Measurements from ENCODE around the gene GSAP.
"Not testable (repeated sequence)": the region's sequence is repeated elsewhere in the genome, so short reads cannot be mapped to it uniquely, and the experiment has no call there.

Gene GSAP

DNA sequence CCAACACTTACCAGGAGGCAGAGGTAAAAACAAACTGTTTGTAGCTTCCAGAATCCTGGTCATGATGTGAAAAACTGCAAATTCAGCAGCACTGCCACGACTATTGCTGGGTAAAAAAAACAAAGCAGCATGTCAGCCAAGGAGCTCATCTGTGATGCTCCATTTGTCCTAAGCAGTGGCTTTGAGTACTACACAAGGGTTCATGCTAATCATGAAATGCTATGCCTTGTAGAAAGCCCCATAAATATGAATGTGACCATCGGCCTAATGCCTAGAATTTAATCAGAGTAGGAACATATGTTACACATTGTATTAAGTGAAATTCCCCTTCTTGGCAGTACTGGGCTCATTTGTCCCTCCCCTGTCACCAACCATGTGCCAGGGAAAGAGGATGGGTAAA, 95.4 kb downstream of the GSAP start:
- no peak for DNase-seq

DNA sequence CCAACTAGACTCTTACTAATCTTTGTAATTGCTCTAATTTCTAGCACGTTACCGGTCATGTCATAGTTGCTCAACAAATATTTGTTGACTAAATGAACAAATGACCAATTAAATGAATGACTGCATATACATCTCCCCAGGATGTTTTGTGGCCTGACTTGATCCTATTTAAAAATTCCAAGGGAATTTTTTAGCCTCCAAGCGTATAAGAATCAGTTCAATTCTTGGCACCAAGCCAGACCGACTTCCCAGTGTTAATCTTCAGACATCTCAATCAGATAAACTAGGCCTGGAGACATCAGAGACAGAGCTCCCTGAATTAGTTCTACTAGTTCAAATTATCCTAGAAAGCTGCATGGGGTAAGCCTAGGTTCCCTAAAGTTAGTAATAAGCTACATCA, 96.0 kb downstream of the GSAP start:
- DNase-seq, result no peak

DNA sequence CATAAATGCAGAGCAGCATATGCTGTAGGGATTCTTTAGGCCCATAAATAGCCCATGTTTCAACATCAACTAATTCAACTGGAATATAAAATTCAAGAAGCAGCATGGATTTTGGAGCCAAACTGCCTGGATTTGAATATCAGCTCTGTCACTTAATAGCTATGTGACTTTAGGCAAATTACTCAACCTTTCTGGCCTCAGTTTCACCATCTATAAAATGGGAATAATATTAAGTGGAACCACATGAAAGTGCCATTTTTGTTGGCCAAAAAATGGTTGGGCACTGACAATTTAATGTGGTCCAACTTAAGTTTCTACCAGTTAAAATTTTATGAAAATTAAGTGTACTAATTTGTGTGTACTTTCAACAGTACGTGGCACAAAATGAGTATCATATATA, 98.1 kb downstream of the GSAP start:
- DNase-seq, result no peak

GRCh38 chr7:77316219-77316978, 99.8 kb downstream of the GSAP start:
- DNase-seq, result no peak

- DNase-seq, result no peak
Measured at GRCh38 chr7:77315182-77315591, 101.0 kb downstream of the GSAP start.

GRCh38 chr7:77313876-77314480, 102.2 kb downstream of the GSAP start:
- no peak for DNase-seq

DNA sequence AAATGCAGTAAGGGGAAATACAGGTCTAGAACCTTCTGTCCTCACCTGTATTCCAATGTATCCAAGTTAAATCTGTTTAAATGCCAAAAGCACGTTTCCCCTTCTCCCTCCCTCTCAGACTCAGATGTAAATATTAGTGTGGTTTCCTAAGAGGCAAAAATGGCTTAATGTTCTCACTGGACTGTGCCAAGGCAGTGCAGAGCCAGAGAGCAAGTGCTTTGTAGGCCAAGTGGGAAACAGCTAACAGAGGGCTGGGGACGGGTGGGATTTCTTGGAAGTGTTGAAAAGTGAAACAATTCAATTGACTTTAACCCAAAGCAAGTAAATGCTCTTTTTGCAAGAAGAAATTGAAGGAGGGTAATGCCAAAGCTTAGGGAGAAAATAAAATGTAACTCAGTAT, 103.1 kb downstream of the GSAP start:
- no peak for DNase-seq

DNA sequence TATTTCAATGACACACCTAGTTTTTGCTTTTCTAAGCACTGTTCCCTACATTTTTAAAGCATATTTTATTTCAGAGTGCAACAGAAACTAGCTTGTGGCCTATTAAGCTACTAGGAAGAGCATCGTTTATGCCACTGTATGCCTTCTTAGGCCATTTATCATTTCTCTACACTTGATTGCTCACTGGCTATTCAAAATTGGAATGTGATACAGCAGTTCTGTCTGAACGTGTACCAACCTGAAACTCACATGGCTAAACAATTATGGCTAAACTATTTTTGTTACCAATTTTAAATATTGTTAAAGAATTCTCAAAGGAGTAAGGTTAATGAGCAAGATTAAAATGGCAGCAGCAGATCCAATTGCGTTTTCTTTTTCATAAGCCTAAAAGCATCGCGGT, 105.2 kb downstream of the GSAP start:
- no peak for DNase-seq

DNA sequence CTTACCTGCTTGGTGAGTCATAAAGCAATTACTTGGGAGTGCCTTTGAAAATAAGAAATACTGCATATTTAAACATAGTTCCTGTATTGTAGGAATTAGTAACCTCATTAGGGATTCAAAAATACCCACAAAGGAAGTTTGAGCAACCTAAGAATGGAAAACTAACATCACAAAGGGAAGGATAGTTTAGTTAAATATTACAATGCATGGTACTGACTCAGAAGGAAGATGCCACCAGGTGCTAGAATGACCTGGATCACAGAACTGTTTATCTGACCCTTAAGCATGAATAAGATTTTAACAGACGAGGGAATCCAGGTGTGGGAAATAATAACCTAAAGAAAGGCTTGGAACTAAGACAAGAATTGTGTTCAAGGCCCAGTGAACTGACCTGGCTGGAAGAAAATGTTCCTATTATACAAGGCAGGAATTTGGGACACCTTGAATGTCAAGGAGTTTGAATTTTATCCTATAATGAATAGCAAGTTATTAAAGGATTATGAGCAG, 106.4 kb downstream of the GSAP start:
- DNase-seq, result no peak

DNA sequence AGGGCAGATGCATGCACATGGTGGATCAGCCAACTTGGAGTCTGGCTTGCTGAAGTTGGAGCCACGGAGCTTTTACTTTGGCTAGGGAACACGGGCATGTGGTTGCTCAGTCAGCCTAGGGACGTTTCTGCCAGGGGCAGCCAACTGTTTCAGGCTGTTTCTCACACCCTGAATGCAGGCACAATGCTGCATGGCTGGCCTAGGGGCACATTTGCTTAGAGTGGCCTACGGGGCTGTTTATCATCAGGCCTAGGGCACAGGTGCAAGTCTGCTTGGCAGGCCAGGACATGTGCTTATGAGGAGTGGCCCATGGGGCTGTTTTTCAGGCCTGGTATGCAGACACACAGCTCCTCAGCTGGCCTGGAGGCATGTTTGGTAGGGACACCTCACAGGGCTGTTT, 107.4 kb downstream of the GSAP start:
- no peak for DNase-seq

DNA sequence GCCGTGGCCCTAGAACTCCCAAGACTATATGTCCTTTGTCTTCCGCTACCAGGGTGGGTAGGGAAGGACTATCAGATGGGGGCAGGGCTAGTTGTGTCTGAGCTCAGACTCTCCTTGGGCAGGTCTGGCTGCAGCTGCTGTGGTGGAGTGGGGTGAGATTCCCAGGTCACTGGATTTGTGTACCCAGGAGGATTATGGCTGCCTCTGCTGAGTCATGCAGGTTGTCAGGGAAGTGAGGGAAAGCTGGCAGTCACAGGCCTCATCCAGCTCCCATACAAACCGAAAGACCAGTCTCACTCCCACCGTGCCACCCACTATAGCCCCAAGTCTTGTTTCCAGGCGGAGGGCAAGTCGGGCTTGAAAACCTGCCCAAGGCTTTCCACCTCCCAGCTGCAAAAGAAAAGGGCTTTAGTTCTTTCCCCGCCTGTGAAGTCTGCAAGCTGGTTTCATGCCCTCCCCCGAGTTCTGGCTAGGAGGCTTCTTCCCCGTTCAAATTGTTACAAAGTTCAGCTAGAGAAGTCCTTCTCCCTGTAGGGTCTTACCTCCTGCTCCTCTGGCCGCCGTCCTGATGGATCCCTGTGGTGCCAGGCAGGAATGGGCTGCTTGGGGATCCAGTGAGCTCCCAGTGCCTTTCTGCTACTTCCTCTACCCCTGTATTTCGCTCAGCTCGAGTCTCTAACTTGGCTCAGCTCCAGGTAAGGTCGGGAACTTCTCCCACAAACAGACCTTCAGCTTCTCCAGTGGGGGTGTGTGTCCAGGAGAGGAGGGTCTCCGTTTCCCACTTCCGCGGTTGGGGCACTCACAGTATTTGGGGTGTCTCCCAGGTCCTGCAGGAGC, 109.7 kb downstream of the GSAP start:
- no peak for DNase-seq

DNA sequence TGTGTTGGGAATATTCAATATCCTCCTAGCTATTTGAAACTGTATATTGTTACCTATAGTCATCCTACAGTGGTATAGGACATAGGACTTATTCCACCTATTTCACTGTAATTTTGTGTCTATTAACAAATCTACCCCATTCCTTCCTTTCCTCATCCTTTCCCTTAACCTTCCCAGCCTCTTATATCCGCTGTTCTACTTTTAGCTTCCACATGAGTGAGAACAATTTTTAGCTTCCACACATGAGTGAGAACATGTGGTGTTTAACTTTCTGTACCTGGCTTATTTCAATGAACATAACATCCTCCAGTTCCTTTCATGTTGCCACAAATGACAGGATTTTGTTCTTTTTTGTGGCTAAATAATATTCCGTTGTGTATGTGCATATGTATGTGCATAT, 120.6 kb downstream of the GSAP start:
- no peak for DNase-seq

DNA sequence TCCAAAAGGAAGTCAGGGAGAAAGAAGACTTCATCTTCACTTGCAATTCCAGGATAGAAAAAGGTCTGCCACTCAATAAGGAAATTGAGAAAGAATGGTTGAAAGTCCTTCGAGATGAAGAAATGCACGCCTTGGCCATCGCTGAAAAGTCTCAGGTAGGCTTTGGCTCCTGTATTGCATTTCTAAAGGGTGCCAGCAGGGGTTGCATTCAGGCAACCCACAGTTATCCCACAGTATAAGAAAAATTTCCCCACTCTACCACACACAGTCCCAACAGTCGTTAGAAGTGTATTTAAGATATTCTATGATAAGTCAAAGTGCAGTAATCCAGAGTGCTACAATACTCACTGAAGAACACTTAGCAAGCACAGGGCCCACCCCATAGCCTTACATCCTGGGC, 123.1 kb downstream of the GSAP start:
- no peak for DNase-seq

DNA sequence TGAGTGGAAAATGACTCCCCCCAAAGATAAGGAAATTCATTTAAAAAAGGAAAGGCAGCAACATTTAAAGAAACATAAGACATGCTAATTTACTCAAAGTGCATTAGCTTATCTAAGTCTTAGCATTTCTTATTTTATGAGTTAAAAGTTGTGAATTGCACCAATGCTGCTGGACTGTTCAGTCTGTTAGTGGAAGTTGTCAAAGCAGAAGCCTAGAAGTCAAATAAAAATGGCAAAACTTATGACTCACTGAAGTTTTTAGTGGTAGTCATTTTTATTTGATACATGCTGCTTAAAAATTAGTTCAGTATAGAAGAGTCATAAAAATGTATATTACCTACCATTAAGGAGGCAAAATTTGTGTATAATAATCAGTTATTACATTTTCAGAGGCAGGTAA, 125.7 kb downstream of the GSAP start:
- no peak for DNase-seq

DNA sequence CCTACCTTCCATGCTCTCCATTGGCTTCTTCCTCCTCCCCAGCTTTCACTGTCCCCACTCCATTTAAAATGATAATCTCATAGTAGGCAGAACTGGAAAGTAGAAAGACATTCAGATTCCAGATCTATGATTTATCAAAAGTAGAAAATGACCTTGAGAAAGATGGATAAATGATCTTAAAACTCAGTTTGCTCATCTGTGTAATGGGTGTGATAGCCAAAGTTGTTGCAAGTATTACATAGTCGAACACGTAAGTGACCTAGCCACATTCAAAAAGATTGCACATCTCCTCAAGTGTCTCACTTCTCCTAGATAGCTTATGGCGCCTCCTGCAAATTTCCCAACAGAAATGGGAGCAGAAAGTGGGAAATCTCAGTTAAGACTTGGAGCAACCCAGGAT, 126.8 kb downstream of the GSAP start:
- DNase-seq, result no peak

DNA sequence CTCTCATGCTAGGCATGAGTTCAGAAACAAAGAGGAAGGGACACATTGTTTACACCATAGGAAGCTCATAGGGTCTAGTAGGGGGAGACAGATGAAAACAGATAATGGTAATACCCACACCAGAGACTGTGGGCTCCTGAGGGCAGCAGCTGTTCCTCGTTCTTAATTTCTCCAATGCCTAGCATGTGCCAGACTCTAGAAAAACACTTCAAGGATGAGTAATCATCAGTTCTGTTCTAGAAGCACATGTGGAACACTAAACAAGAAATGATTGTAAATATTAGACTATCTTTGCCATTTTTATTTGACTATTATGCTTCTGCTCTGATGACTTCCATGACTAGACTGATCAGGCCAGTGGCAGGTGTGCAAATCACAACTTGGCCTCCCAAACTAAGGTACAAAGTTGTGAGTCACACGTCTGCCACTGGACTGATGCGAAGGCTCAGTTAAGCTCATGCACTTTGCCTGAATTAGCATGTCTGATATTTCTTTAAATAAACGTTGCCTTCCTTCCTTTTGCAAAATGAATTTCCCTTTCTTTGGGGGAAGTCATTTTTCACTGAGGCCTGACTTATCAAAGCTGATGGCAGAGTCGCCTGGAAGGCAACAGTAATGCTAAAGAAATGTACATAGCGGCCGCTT, 127.4 kb downstream of the GSAP start:
- DNase-seq, result no peak

DNA sequence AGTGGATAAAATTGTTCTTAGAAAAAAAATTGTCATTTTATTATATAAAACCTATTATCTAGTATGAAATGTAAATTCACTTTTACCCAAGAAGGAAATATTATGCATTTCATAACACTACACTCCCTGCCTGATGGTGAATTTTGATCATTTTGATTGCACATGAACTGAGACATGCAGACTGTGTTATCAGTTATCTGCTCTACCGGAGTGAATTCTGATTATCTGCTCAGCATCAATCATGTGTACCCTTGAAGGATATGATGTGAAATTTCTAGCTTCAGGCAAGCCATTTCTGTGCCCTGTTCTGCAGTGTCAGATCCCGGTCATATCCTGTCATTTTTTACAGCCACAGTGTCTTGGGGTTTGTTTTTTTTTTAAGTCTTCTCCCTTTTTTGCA, 131.5 kb downstream of the GSAP start:
- DNase-seq, result no peak

DNA sequence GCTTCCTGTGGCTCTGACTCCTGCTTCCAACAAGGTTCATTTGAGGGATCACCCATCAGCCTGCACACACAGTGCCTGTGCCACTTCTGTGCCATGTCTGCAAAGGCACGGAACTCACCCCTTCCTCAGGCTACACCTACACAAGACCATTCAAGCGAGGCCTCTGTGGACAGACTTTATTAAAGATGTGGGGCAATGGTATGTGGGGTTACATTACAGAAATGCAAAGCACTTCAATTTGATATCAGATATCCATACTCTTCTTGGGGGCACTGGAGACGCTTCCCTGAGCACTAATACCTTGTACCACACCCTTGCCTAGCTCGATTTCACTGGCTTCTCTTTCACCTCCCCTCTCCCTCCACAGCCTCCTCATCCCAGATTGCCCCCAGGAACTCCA, 132.1 kb downstream of the GSAP start:
- DNase-seq, result no peak

DNA sequence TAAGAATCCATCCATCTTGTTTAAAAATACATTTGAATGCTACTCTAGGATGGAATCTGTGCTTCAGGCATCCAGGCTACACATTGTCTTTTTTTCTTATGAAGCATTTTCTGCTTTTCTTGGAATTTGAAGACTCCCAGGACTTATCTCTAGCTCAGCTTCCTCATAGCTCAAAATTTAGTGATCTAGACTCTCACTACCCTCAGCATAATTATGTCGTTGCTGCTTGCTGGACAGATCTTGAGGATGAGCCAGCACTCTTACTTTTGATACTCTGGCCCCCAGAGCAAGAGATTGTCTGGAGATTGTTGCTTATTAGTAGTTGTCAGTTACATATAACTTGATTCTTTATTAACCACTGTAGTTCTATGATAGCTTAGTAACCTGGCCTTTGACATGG, 133.3 kb downstream of the GSAP start:
- no peak for DNase-seq

DNA sequence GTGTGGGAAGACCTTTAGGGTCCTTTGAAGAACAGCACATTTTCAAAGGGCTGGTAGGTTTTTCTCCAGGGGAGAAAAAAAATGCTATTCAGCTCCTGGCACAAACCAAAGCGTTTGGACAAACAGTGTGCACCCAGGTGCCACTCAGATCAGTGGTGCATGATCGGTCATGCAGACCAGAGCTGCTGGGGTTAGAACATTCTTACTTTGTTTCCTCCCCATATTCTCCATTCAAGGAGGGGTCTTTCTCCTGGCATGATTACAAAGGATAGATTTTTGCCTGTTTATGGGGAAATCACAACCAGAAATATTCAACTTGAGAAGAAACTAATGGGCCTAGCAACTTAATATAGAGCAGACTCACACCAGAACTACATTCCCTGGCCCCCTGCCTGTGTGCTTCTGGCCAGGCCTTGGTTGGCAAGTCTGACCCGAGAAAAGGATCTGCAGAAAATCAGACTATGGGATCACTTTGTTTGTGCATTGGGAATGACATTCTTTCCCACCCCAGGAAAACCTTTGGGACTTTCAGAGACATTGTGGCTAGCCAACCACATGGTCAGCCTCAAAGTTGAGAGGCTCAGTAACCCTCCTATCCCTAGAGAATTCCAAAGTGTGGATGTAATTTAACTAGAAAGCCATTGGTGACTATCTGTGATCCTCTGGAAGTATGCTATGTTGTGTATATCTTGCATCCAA, 134.2 kb downstream of the GSAP start:
- DNase-seq, result no peak

- no peak for DNase-seq
Measured at GRCh38 chr7:77276120-77276519, 140.0 kb downstream of the GSAP start.

GRCh38 chr7:77275663-77276062, 140.5 kb downstream of the GSAP start:
- DNase-seq, result not testable (repeated sequence)

GRCh38 chr7:77271766-77272165, 144.4 kb downstream of the GSAP start:
- no peak for DNase-seq

All from activated T-cell treated with anti-CD3 and anti-CD28 coated beads for 4 hours (primary cell).